Testis (tissue), 3 donors: ENCODE measurements around the gene WDR36. TPM values are rescaled to one million over a fixed set of nuclear protein-coding genes. Genes with fewer than 3 reads are reported as not detected.

Experiments used
- DNase-seq: peaks from one replicate; pipeline ENCODE4 v3.0.0-alpha.2; 2019
- H3K27ac ChIP-seq, 2 donors: fragments of 200-600 bp; sonication (generic); one replicate each; pipeline ENCODE4 v1.5.1; 2019
- H3K27me3 ChIP-seq: fragments of 200-600 bp; sonication (generic); one replicate; pipeline ENCODE4 v1.5.1; 2019
- H3K36me3 ChIP-seq: fragments of 200-600 bp; sonication (generic); one replicate; pipeline ENCODE4 v1.5.1; 2017; ENCODE audit warnings: low read depth; ENCODE audit errors: missing control alignments
- H3K4me1 ChIP-seq: fragments of 200-600 bp; sonication (generic); one replicate; pipeline ENCODE4 v1.5.1; 2019
- H3K4me3 ChIP-seq, 2 donors: fragments of 200-600 bp; sonication (generic); one replicate each; pipeline ENCODE4 v1.5.1; 2017 to 2019
- H3K9me3 ChIP-seq: fragments of 200-600 bp; sonication (generic); one replicate; pipeline ENCODE4 v1.5.1; 2017
- CTCF ChIP-seq, 3 experiments: fragments of 450-650 bp in 2 of 3; fragments of 200-600 bp in 1 of 3; sonication (generic) in 1 of 3; IDR thresholded peaks; one replicate each; pipeline ENCODE4 v1.5.1; 2016 to 2019; ENCODE audit warnings: antibody characterized with exemption in 3 of 3, mild to moderate bottlenecking in 2 of 3, moderate library complexity in 1 of 3
- POLR2A ChIP-seq: fragments of 450-650 bp; IDR thresholded peaks from one replicate; pipeline ENCODE4 v1.6.1; 2017; ENCODE audit warnings: antibody characterized with exemption, mild to moderate bottlenecking, moderate library complexity
- WGBS, 2 donors: methylation state at CpG; one replicate each; pipeline ENCODE4 v1.1.5; 2018; 5-methylcytosine and 5-hydroxymethylcytosine counted together
- intact Hi-C: fragments of 100-400 bp; cut with DNase I; formaldehyde crosslinking; loops from one replicate; pipeline ENCODE4 v1.15.1; 2023; ENCODE audit warnings: low total_unique reads
- polyA plus RNA-seq: library from polyadenylated mRNA; stranded (reverse); fragments of 350-450 nt; fragmentation: Illumina TruSeq; extraction: RNeasy Lipid Tissue Mini Kit (QIAGEN cat#74804); gene quantifications from one replicate; pipeline ENCODE4 v1.2.3, GENCODE V29; 2014; ENCODE audit warnings: low read depth, low replicate concordance; ENCODE audit not compliant: insufficient read depth
- total RNA-seq, 2 donors: library from RNA; depleted of rRNA; stranded (reverse); fragments of >200 nt; gene quantifications; one replicate each; pipeline ENCODE4 v1.2.3, GENCODE V29; 2016

The WDR36 gene
- total and polyA plus RNA-seq, 3 donors from 2014 or later = 11.6 to 23.9 (median 18.0) TPM

DNA sequence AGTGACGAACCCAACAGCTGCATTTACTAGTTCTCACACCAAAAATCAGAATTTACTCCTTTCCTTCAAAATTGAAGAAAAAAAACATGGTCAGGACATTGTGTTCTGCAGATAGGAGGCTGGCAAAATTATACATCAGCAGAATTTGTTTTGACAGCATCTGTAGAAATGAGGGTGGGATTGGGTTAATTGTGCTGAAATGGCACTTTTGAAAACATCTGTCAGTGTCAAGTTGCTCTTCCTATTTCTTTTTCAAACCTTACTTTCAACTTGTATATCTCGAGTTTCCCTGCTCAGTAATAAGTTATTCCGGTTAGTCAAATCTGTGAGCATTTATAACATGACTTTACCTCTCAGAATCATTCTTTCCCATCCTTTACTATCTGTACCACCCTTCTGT, 19.8 kb downstream of the WDR36 start:
- TF ChIP-seq POLR2A (no peak), CTCF (IDR thresholded peaks at IDR 0.05) (no peak)
- H3K36me3 ChIP-seq = no peaks in the 10 kb centered on the region
- H3K4me3 ChIP-seq = no peak overlapping the region
- no peaks in the 10 kb centered on the region for H3K9me3 ChIP-seq
- H3K27ac ChIP-seq = no peak overlapping the region
- H3K4me1 ChIP-seq = no peaks in the 10 kb centered on the region
- DNase-seq = no peak
- no peaks in the 10 kb centered on the region for H3K27me3 ChIP-seq
- intact Hi-C loops = no loop called here
- WGBS, 2 donors = 89 to 95% methylated on average over 3 of the region's 3 CpGs

DNA sequence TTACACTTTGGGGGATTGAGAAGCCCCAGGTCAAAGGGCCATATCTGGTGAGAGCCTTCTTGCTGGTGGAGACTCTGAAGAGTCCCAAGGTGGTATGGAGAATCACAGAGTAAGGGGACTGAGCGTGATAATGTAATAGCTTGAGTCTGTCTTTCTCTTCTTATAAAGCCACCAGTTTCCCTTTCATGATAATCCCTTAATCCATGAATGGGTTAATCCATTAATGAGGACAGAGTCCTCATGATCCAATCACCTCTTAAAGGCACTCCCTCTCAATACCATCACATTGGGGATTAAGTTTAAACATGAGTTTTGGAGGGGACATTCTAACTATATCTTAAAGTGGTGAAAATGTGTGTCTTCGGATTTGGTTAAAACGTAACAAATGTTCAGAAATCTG, 21.5 kb downstream of the WDR36 start:
- 93 to 94% methylated on average over 3 of the region's 3 CpGs for WGBS, 2 donors
- Histone ChIP-seq H3K4me1 (no peaks in the 10 kb centered on the region), H3K27ac (no peak overlapping the region), H3K9me3 (no peaks in the 10 kb centered on the region), H3K27me3 (no peaks in the 10 kb centered on the region), H3K4me3 (no peak overlapping the region), H3K36me3 (no peaks in the 10 kb centered on the region)
- intact Hi-C loops = no loop called here
- no peak for TF ChIP-seq POLR2A
- no peak for DNase-seq

GRCh38 chr5:111115229-111115628, 23.1 kb downstream of the WDR36 start:
- Histone ChIP-seq H3K4me1 (no peaks in the 10 kb centered on the region), H3K27me3 (no peaks in the 10 kb centered on the region), H3K9me3 (no peaks in the 10 kb centered on the region), H3K36me3 (no peaks in the 10 kb centered on the region), H3K4me3 (no peak overlapping the region), H3K27ac (no peak overlapping the region)
- WGBS, 2 donors = 100% methylated on average over 1 of the region's 1 CpG
- intact Hi-C loops = no loop called here
- no peak for DNase-seq
- TF ChIP-seq POLR2A (no peak), CTCF (IDR thresholded peaks at IDR 0.05) (no peak)

GRCh38 chr5:111116550-111116949, 24.4 kb downstream of the WDR36 start:
- 94 to 96% methylated on average over 1 of the region's 1 CpG for WGBS, 2 donors
- TF ChIP-seq POLR2A (no peak), CTCF (IDR thresholded peaks at IDR 0.05) (no peak)
- H3K27me3 ChIP-seq = no peaks in the 10 kb centered on the region
- no peaks in the 10 kb centered on the region for H3K36me3 ChIP-seq
- H3K27ac ChIP-seq = no peak overlapping the region
- H3K4me3 ChIP-seq = no peak overlapping the region
- intact Hi-C loops = no loop called here
- no peaks in the 10 kb centered on the region for H3K4me1 ChIP-seq
- no peak for DNase-seq
- no peaks in the 10 kb centered on the region for H3K9me3 ChIP-seq

DNA sequence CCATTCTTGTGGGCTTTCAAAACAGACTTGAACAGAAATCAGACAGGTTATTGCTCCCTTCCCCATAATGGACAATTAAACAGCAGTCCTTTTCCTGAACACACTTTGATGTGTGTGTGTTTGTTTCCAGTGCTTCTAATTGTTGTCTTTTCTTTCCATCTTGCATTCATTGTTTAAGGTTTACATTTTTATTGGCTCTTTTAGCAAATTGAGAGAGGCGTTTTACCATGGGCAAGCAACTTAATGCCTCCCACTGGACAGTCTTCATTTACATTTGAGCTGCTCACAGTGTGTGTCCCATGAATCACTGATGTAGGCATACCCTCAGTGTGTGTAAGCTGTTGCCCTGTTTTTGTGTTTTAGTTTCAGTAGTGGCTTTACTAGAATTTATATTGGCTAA, 25.0 kb downstream of the WDR36 start:
- no peak for TF ChIP-seq CTCF (IDR thresholded peaks at IDR 0.05)
- TF ChIP-seq POLR2A = no peak
- Histone ChIP-seq H3K36me3 (no peaks in the 10 kb centered on the region), H3K9me3 (no peaks in the 10 kb centered on the region), H3K4me3 (no peak overlapping the region), H3K4me1 (no peaks in the 10 kb centered on the region), H3K27ac (no peak overlapping the region), H3K27me3 (no peaks in the 10 kb centered on the region)
- WGBS, 2 donors = 85 to 89% methylated on average over 1 of the region's 1 CpG
- DNase-seq = no peak
- intact Hi-C loops = no loop called here
